Left ventricle myocardium inferior (tissue), 1 donor: ENCODE results near the gene BRAT1. TPM values are rescaled to one million over a fixed set of nuclear protein-coding genes. Genes with fewer than 3 reads are reported as not detected.

Experiments
- DNase-seq: peaks from one replicate; pipeline ENCODE4 v3.0.0-alpha.2; 2020
- H3K27ac ChIP-seq: fragments of 200-600 bp; replicated peaks from 2 replicates; pipeline ENCODE4 v1.8.0; 2021
- H3K27me3 ChIP-seq: fragments of 200-600 bp; 2 replicates; pipeline ENCODE4 v1.8.0; 2021; ENCODE audit warnings: low read depth
- H3K36me3 ChIP-seq: fragments of 200-600 bp; 2 replicates; pipeline ENCODE4 v1.8.0; 2021
- H3K4me1 ChIP-seq: fragments of 200-600 bp; 2 replicates; pipeline ENCODE4 v1.8.0; 2021
- H3K4me3 ChIP-seq: fragments of 200-600 bp; 2 replicates; pipeline ENCODE4 v1.8.0; 2021; ENCODE audit warnings: mild to moderate bottlenecking, moderate library complexity
- H3K9me3 ChIP-seq: fragments of 200-600 bp; replicated peaks from 2 replicates; pipeline ENCODE4 v1.8.0; 2021
- CTCF ChIP-seq: fragments of 200-600 bp; IDR thresholded peaks from 2 replicates; pipeline ENCODE4 v1.8.0; 2021; ENCODE audit warnings: antibody characterized with exemption, mild to moderate bottlenecking, borderline replicate concordance
- intact Hi-C: fragments of 100-400 bp; cut with micrococcal nuclease; formaldehyde crosslinking; loops from one replicate; pipeline ENCODE4 v1.11.0; 2022
- microRNA-seq: library from miRNA; unstranded; fragments of <30 nt; microRNA quantifications from one replicate; pipeline ENCODE4 v1.2.0, GENCODE V29; 2020
- total RNA-seq: library from RNA; stranded (reverse); fragmentation: NEBNext Ultra II Directional; extraction: Animal tissue kit (Norgen Biotek cat#: 25700); gene quantifications from one replicate; pipeline ENCODE4 v1.2.1, GENCODE V29; 2021
- donor health status: DM: no; HTN: yes; CAD: no; lungs with severe emphysema.

Gene BRAT1
- total RNA-seq, 1 donor from 2014 or later: 13.7 TPM

GRCh38 chr7:2488272-2488645 is 67.1 kb downstream of the BRAT1 start:
- DNase-seq: peak; percentile 55
- Histone ChIP-seq H3K27me3 (peaks cover 6% of the 10 kb centered on the region), H3K9me3 (peaks cover 3% of the 10 kb centered on the region), H3K4me3 (peak overlapping the region; percentile 2), H3K36me3 (no peaks in the 10 kb centered on the region), H3K27ac (peak overlapping the region; percentile 85), H3K4me1 (peaks cover 52% of the 10 kb centered on the region)
- no peak for TF ChIP-seq CTCF
- intact Hi-C loops: no loop called here

Small RNA genes within 50 kb of the gene (microRNA-seq; reads per million reads assigned to microRNA genes)
- not detected for gene MIR4648

Other genes with a start within 250 kb of the BRAT1 start
- gene SNX8, start 241.1 kb downstream of the BRAT1 start, total RNA-seq: 16.8 TPM
- 68.9 TPM for gene EIF3B, start 200.7 kb downstream of the BRAT1 start, total RNA-seq
- 15.3 TPM for gene CHST12, start 151.9 kb downstream of the BRAT1 start, total RNA-seq
- gene GRIFIN, start 79.1 kb downstream of the BRAT1 start, total RNA-seq: not detected
- 5.2 TPM for gene LFNG, start 35.8 kb downstream of the BRAT1 start, total RNA-seq
- 11.5 TPM for gene IQCE, start 3.5 kb upstream of the BRAT1 start, total RNA-seq
- gene TTYH3, start 76.5 kb upstream of the BRAT1 start, total RNA-seq: 10.9 TPM
- gene AMZ1, start 132.7 kb upstream of the BRAT1 start, total RNA-seq: 0.11 TPM